ENCODE measurements around the gene BDKRB1. TPM values are rescaled to one million over a fixed set of nuclear protein-coding genes. Genes with fewer than 3 reads are reported as not detected.

BDKRB1 gene
- polyA plus RNA-seq, 2 of the 4 experiments (the other 2 are of a cell fraction) = 2.8 to 3.5 TPM

GRCh38 chr14:96256407-96256806 lies 397 bp downstream of the BDKRB1 start:
- Histone ChIP-seq H3K27ac (peak overlapping the region; percentile 59 to 91), H3K4me2 (no peak overlapping the region), H3K4me1 (peaks cover 53% of the 10 kb centered on the region), H3K4me3 (no peak overlapping the region), H3K9me3 (peaks cover 8% of the 10 kb centered on the region)
- ATAC-seq (no peak), DNase-seq (ENCODE audit: low read depth in 1 of 2, low spot score in 1 of 2) (no peak), FAIRE-seq (no peak)
- 72% methylated on average over 4 of the region's 4 CpGs for WGBS (ENCODE audit: missing lambda C conversion rate)
- POLR2A ChIA-PET = no interaction called here
- CTCF ChIA-PET = interaction anchor here (1.2 to 7.9 kb wide), 7 partner anchors 9 to 156 kb away, joined by 4 to 62 read pairs (median 5); no protein-coding TSS in a partner anchor
- TF ChIP-seq GATA3 (IDR thresholded peaks at IDR 0.05; ENCODE audit: borderline replicate concordance) (no peak), MAFK (IDR thresholded peaks at IDR 0.05; ENCODE audit: partially characterized antibody) (no peak), RAD21 (conservative IDR thresholded peaks at IDR 0.05 in 1 of 2, IDR thresholded peaks at IDR 0.05 in 1 of 2) (no peak), FOSB (CRISPR knock-in tag; IDR thresholded peaks at IDR 0.05) (no peak)

- WGBS (ENCODE audit: missing lambda C conversion rate) = 66% methylated on average over 8 of the region's 8 CpGs
- Histone ChIP-seq H3K27ac (peak overlapping the region in 1 of 2 experiments; percentile 91; a peak in 3 of 6 replicates), H3K4me3 (no peak overlapping the region), H3K9me3 (peaks cover 8% of the 10 kb centered on the region), H3K4me1 (peaks cover 55% of the 10 kb centered on the region), H3K4me2 (no peak overlapping the region)
- FAIRE-seq (no peak), DNase-seq (ENCODE audit: low read depth in 1 of 2, low spot score in 1 of 2) (no peak), ATAC-seq (no peak)
- POLR2A ChIA-PET = no interaction called here
- CTCF ChIA-PET = interaction anchor here (1.2 to 7.9 kb wide), 4 partner anchors 12 to 156 kb away, joined by 4 to 62 read pairs (median 6); no protein-coding TSS in a partner anchor
- TF ChIP-seq HMGXB4 (CRISPR knock-in tag; IDR thresholded peaks at IDR 0.05; ENCODE audit: borderline replicate concordance) = no peak
Measured at GRCh38 chr14:96257056-96257455, 1.0 kb downstream of the BDKRB1 start.

DNA sequence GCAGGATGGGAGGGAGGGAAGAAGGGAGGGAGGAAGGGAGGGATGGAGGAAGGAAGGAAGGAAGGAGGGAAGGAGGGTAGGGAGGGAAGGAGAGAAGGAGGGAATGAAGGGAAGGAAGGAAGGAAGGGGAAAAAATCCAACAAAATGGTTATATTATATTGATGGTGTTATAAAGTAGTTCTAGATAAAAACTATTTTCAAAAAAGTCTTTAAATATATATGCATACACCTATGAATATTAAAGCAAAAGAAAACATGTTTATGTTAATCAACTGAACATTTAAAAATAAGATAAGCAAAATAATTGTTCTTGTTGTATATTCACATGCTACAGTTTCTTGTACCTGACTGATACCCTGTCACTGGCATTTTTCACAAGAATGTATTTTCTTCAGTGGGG lies 1.9 kb downstream of the BDKRB1 start:
- no peak for ATAC-seq

GRCh38 chr14:96260341-96260821 lies 4.4 kb downstream of the BDKRB1 start:
- Histone ChIP-seq H3K4me3 (no peak overlapping the region), H3K4me1 (peaks cover 30% of the 10 kb centered on the region), H3K4me2 (peak overlapping the region; percentile 57), H3K27ac (peak overlapping the region; percentile 62 to 64; a peak in 5 of 6 replicates), H3K9me3 (peaks cover 8% of the 10 kb centered on the region)
- POLR2A ChIA-PET = interaction anchor here (1.1 kb wide), 1 partner anchor 14 kb away, joined by 4 read pairs; no protein-coding TSS in a partner anchor
- 5% methylated on average over 2 of the region's 2 CpGs for WGBS (ENCODE audit: missing lambda C conversion rate)
- FAIRE-seq (no peak), DNase-seq (ENCODE audit: low read depth in 1 of 2, low spot score in 1 of 2) (no peak), ATAC-seq (peak; percentile 47 to 66; a peak in 5 of 6 replicates)
- CTCF ChIA-PET = interaction anchor here (1.2 to 7.0 kb wide), 4 partner anchors 14 to 162 kb away, joined by 4 to 65 read pairs (median 20); no protein-coding TSS in a partner anchor
- TF ChIP-seq, protein P1, sequence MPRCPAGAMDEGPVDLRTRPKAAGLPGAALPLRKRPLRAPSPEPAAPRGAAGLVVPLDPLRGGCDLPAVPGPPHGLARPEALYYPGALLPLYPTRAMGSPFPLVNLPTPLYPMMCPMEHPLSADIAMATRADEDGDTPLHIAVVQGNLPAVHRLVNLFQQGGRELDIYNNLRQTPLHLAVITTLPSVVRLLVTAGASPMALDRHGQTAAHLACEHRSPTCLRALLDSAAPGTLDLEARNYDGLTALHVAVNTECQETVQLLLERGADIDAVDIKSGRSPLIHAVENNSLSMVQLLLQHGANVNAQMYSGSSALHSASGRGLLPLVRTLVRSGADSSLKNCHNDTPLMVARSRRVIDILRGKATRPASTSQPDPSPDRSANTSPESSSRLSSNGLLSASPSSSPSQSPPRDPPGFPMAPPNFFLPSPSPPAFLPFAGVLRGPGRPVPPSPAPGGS (IDR thresholded peaks at IDR 0.05) = peak; percentile 69; the same call in 1 of the 3 replicates
- TF ChIP-seq CEBPB (IDR thresholded peaks at IDR 0.05) (peak; percentile 55 to 92; a peak in 3 of 4 replicates), JUNB (IDR thresholded peaks at IDR 0.05) (peak; percentile 69; the same call in 1 of the 2 replicates), RNF2 (IDR thresholded peaks at IDR 0.05; ENCODE audit: borderline replicate concordance, low read depth) (no peak), JUN (IDR thresholded peaks at IDR 0.05) (peak; percentile 41 to 76; a peak in 3 of 5 replicates), GATA3 (IDR thresholded peaks at IDR 0.05; ENCODE audit: borderline replicate concordance) (peak; percentile 20; the same call in 1 of the 2 replicates), HOXB5 (CRISPR knock-in tag; IDR thresholded peaks at IDR 0.05) (no peak), CHD2 (IDR thresholded peaks at IDR 0.05; ENCODE audit: low read length, partially characterized antibody) (no peak), FOSL2 (IDR thresholded peaks at IDR 0.05) (no peak), FOSL2 (CRISPR knock-in tag; IDR thresholded peaks at IDR 0.05) (peak; percentile 21; the same call in 1 of the 2 replicates), EP300 (IDR thresholded peaks at IDR 0.05) (peak; percentile 63 to 71; a peak in 3 of 5 replicates), ZFP36 (IDR thresholded peaks at IDR 0.05; ENCODE audit: borderline replicate concordance, partially characterized antibody) (no peak)
- TF ChIP-seq, protein P2, sequence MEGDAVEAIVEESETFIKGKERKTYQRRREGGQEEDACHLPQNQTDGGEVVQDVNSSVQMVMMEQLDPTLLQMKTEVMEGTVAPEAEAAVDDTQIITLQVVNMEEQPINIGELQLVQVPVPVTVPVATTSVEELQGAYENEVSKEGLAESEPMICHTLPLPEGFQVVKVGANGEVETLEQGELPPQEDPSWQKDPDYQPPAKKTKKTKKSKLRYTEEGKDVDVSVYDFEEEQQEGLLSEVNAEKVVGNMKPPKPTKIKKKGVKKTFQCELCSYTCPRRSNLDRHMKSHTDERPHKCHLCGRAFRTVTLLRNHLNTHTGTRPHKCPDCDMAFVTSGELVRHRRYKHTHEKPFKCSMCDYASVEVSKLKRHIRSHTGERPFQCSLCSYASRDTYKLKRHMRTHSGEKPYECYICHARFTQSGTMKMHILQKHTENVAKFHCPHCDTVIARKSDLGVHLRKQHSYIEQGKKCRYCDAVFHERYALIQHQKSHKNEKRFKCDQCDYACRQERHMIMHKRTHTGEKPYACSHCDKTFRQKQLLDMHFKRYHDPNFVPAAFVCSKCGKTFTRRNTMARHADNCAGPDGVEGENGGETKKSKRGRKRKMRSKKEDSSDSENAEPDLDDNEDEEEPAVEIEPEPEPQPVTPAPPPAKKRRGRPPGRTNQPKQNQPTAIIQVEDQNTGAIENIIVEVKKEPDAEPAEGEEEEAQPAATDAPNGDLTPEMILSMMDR (IDR thresholded peaks at IDR 0.05) = no peak
- TF ChIP-seq, protein P3, sequence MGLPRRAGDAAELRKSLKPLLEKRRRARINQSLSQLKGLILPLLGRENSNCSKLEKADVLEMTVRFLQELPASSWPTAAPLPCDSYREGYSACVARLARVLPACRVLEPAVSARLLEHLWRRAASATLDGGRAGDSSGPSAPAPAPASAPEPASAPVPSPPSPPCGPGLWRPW (IDR thresholded peaks at IDR 0.05) = peak; percentile 91

More for the DNA sequence above, 1.9 kb downstream of the BDKRB1 start:
- no peak for DNase-seq (ENCODE audit: low read depth in 1 of 2, low spot score in 1 of 2)
- ChIA-PET CTCF (interaction anchor here (1.2 to 7.9 kb wide), 3 partner anchors 11 to 157 kb away, joined by 4 to 62 read pairs (median 6); no protein-coding TSS in a partner anchor), POLR2A (no interaction called here)
- FAIRE-seq = no peak
- no peak overlapping the region for H3K4me2 ChIP-seq
- TF ChIP-seq POLR2A (IDR thresholded peaks at IDR 0.05; ENCODE audit: low read length) = no peak
- TF ChIP-seq CBX8 (IDR thresholded peaks at IDR 0.05) = no peak
- no peak for TF ChIP-seq RFX5 (IDR thresholded peaks at IDR 0.05)
- TF ChIP-seq SMC3 (IDR thresholded peaks at IDR 0.05) = no peak
- no peak for TF ChIP-seq RCOR1 (IDR thresholded peaks at IDR 0.05; ENCODE audit: low read depth, low read length)
- TF ChIP-seq FOSL2 (IDR thresholded peaks at IDR 0.05) = no peak
- TF ChIP-seq FOSL2 (CRISPR knock-in tag; IDR thresholded peaks at IDR 0.05) = no peak
- no peak for TF ChIP-seq TP53 (CRISPR knock-in tag; IDR thresholded peaks at IDR 0.05)
- TF ChIP-seq, protein P1 (IDR thresholded peaks at IDR 0.05) = no peak
- no peak for TF ChIP-seq HOXB13 (CRISPR knock-in tag; IDR thresholded peaks at IDR 0.05; ENCODE audit: low read depth)
- peak overlapping the region in 1 of 2 experiments; percentile 91; a peak in 2 of 6 replicates for H3K27ac ChIP-seq
- peaks cover 47% of the 10 kb centered on the region for H3K4me1 ChIP-seq
- H3K4me3 ChIP-seq = no peak overlapping the region
- H3K9me3 ChIP-seq = peaks cover 8% of the 10 kb centered on the region
